Measurements from ENCODE around the gene ZDHHC13.

The ZDHHC13 gene

DNA sequence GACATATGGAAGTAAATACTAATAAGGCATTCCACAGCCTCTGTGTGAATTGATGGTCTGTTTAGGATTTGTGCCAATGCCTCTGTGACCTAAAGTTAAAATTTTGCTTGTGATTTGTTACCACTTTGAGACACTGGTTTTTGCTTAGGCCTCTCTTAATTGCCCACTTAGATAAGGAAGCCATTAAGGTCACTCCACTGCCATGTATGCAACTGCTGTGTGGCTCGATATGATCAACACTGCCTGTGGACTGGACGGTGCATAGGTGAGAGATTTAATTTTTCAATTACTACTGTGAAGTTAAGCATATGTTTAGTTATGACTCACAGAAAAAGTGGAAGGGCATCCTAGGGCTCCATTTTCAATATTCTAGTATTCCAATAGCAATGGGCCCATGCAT lies 47.9 kb downstream of the ZDHHC13 start:
- no peak for DNase-seq (ENCODE audit: low read depth, low spot score)

DNA sequence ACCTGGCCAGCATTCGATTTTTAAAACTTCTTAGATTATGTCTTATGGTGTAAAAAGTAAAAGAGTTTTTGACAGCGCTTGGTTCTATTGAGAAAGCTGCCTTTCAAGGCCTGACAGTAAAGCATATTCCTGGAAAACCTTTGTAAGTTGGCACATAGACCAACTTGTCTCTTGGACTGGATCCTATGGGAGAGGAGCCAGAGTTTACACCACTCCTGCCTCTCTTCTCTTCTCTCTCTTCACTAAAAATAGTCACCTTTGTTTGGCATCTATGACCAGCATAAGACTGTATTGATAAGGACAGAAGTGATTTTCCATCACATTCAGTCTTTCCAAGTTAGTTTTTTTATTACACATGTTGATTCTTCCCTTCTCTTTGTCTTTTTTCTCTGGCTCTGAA lies 51.1 kb downstream of the ZDHHC13 start:
- no peak for DNase-seq (ENCODE audit: low read depth, low spot score)

DNA sequence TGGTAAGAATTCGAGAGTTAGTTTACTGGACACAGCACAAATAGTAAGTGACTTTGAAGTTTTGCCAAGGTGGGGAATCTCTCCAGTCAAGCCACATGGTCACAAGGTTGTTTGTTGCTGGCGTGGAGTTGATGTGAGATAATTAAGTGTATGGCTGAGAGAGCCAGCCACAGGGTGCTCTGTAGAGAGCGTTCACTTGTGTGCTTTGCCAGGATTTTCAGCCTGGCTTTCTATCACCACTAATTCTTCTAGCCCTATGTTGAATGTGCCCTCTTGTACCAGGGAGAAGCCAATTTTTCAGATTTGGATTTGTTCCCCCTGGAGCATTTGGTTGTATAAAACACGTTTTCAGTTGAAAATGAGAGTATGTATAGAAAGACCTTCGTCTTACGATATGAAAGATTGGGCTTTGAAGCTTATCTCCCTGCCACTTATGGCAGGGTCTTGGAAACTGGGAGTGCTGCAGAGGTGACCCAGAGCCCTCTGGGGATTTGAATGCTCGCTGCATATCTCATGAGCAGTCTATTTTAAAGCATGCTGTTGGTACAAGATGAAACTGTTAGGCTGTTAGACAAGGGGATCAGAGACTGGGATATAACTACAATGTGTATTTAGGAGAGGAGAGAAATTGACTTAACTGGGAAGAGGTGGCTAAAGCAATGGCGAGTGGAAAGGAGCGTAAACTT lies 56.2 kb downstream of the ZDHHC13 start:
- no peak for DNase-seq (ENCODE audit: low read depth, low spot score)

DNA sequence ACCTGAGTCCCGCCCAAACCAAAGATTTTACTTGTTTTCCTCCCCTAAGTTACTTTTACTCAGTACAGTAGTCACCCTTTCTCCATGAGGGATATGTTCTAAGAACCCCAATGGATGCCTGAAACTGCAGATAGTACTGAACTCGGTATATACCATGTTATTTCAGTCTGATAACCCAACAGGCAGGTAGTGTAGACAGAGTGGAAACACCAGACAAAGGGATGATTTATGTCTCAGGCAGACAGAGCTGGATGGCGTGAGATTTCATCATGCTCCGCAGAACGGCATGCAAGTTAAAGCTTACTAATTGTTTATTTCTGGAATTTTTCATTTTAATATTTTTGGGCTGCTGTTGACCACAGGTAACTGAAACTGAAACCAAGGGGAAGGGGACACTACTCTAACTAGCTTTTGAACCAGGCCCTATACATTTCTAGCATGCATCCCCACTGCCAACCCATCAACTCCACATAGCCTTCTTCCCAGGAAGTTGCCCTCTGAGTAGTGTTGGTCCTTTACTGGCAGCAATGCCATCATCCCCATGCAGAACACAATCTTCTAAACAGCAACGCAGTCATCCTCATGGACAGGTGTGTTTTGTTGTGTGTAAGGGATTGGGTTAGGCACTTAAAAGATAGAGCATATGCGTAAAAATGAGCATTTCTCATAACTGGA lies 57.1 kb downstream of the ZDHHC13 start:
- no peak for DNase-seq (ENCODE audit: low read depth, low spot score)

DNA sequence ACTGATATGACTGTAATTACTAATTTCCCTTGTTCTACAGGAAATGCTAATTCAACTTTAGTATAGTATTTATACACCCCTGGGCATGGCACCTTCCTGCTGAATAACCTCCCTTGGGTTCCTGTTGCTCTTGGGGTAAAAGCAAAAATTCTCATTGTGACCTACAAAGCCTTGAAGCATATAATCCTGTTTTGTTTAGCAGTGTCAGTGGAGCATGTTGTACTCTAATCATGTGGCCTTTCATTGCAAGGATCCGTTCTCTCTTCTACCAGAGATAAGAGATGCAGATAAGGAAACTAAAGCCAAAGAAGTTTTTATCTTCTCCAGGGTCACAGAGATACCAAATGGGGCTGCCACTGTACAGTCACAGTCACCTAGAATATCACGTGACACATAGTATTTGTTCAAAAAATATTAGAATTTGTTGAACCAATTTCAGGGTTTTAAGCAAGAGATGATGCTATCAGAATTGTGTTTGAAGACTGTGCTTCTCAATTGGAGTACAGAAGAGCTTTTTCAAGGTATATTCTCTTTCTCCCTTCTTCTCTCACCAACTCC lies 59.7 kb downstream of the ZDHHC13 start:
- no peak for DNase-seq (ENCODE audit: low read depth, low spot score)

DNA sequence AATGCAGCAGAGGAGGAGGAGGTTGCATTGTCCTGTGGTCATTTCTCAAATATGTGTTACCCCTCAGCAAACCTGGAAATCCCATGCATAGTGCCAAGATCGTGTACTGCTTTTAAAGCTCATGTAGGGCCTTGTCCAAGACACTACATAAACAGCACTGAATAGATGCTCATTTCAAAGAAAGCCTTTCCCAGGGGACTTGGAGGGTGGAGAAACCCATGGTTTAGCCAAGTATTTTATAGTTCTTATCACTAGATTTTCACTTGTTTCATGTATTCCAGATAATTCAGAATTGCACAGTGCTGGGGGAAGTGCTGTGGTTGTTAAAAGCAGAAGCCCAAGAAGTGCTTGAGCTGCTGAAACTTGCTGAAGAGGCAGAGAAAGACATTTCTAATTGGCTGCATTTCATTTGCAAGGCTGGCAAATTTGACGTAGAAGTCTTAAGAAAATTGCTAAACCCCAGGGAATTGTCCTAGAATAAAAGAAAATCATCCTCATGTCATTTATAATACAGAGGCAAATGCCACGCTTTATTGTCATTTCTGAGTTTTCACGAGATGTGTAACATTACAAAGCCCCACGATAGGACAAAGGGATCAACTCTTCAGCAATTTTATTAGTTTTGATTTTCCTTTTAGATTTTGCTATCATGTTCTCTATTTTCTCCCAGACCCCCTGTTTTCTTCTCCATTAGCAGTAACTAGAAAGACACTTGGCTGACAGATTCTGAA lies 64.7 kb downstream of the ZDHHC13 start:
- DNase-seq (ENCODE audit: low read depth, low spot score): no peak

- DNase-seq (ENCODE audit: low read depth, low spot score): no peak
These were observed 66.7 kb downstream of the ZDHHC13 start for GRCh38 chr11:19183646-19184045.

- no peak for DNase-seq (ENCODE audit: low read depth, low spot score)
These were observed 68.1 kb downstream of the ZDHHC13 start for GRCh38 chr11:19185036-19185435.

DNA sequence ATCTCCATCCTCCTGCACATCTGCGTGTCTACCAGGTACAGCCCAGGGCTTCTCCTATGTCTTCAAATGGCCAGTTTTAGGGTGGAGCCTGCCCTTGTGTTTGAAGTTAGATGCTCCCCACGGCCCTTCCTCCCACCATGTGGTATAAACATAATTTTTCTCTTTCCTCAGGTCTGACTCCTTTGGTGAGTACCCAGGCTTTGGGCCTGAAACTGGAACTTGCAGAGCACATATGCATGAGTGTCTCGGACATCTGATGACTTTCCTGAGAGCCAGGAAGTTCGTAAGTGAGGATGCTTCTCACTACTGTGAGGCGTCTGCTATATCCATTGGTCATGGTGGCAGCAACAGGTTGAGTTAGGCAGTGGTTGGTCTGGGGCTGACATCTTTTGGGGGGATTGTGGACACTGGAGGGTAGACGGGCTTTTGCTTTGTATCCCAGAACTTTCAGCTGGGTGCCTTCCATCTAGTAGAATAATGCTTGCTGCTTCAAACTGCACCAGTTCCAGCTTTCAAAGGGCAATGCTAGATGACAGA lies 68.6 kb downstream of the ZDHHC13 start:
- no peak for DNase-seq (ENCODE audit: low read depth, low spot score)

GRCh38 chr11:19187114-19187832 lies 70.3 kb downstream of the ZDHHC13 start:
- DNase-seq (ENCODE audit: low read depth, low spot score): no peak

GRCh38 chr11:19187833-19188258 lies 70.9 kb downstream of the ZDHHC13 start:
- DNase-seq (ENCODE audit: low read depth, low spot score): no peak

DNA sequence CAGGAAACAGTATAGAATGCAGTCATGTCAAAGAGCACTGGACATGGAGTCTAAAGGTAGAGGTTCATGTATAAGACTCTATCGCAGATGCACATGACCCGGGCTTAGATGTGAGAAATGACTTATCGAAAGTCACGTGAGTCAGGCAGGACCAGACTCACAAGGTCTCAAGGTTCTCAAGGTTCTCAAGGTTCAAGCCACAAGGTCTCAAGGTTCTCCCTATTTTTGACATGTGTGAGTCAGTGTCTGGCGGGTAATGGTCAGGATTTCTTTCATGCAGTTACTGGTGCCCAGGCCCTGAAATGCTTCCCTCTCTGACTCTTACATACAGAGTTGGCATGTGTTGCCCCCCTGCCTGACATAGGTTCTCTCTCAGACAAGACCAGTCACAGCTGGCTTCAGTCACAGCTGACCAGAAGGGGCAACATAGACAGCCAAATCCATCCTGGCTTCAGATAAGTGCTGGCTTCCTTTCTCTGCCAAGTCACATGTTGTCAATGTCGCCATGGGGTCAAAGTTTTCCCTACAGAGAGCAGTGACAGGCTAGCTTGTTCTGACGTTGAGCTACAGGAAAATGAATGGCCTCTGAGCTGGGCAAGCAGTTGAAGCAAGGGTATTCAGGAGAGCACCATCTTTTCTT lies 74.7 kb downstream of the ZDHHC13 start:
- no peak for DNase-seq (ENCODE audit: low read depth, low spot score)

- no peak for DNase-seq (ENCODE audit: low read depth, low spot score)
These were observed 76.9 kb downstream of the ZDHHC13 start for GRCh38 chr11:19193916-19194315.

GRCh38 chr11:19194620-19195308 lies 77.8 kb downstream of the ZDHHC13 start:
- DNase-seq (ENCODE audit: low read depth, low spot score): no peak

DNA sequence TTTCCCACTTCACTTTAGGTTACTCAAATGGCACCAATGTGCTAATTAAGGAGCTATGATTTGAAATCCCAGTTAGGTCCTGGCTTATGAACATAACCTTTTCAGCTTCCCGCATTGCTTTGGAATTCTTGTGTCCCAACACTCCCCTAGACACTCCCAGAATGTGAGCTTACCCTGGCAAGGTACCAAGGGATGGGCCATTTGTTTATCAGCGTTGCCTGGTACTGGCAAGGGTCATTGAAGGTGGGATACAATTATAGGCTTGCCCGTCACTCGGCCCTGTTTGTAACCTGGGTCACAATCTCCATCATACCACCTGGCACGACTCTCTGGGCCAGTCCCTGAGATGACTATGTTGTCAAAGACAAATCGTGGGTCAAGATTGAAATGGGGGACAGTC lies 79.5 kb downstream of the ZDHHC13 start:
- DNase-seq (ENCODE audit: low read depth, low spot score): no peak

DNA sequence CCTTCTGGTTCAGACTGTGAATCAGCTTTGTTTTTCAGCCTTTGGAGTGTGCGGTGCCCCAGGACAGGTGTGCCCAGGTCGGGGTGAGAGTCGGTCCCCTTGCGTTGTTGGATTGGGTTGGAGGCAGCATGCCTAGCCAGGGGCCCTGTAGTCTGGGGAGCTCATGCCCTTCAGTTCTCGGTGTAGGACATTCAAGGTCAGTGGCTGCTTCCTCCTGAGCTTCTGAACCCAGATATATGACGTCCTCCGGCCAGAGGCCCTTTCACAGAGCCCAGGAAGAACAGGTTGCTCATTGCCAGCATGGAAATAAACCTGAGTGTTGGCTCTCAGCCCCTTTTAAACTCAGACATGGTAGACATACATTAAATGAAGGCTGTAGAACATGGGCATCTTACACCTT lies 82.1 kb downstream of the ZDHHC13 start:
- DNase-seq (ENCODE audit: low read depth, low spot score): no peak

GRCh38 chr11:19199771-19200170 lies 82.8 kb downstream of the ZDHHC13 start:
- no peak for DNase-seq (ENCODE audit: low read depth, low spot score)

- no peak for DNase-seq (ENCODE audit: low read depth, low spot score)
These were observed 83.6 kb downstream of the ZDHHC13 start for GRCh38 chr11:19200410-19201201.

DNA sequence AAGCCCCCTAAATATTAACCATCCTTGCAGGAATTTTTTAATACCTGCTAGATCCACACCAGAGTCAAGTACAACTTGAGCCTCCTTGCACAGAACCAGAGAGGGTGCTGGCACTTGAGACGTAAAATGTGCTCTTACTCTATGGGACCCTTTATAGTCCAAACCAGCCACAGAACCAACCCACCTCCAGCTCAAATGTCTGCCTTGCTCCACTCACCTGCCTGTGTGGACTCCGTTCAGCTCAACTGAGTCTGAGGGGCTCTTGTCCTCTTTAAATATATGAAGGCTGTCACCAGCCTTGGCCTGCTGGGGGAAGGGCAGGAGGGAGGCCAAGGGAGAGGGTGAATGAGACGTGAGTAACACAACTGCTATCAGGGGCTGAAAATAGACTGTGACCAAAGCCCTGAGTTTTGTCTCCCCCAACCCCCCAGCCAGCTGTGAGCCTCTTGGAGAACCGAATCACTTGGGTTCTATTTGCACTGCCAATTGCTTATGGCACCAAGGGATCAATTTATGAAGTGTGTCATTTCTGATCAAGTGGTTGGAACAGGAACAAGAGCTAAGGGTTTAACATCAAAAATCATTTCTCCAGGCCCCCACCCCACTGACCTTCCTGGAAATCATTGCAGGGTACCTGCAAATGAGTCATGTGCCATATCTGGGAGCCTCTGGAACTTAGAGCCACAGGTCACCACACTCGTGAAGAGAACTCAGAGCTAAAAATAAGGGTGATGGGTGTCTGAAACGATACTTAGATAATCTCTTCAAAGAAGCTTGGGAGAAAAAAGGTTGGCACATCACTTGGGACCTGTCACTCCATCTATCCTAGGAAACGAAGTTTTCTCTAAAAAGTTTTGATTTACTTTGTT lies 85.0 kb downstream of the ZDHHC13 start, which contains the start of gene CSRP3:
Gene CSRP3 (minus strand): TSS at position 247 of the 869 bp plus-strand sequence. CDS start 9,535 bp downstream, outside the sequence.
- no peak for DNase-seq (ENCODE audit: low read depth, low spot score)

Measured in ELF-1 (cell line).